ENCODE measurements around the gene STPG3.
A peak's percentile ranks its signal among the peaks of the same experiment; 100 is the strongest.
"Not testable (repeated sequence)": the region's sequence is repeated elsewhere in the genome, so short reads cannot be mapped to it uniquely, and the experiment has no call there.

The STPG3 gene

DNA sequence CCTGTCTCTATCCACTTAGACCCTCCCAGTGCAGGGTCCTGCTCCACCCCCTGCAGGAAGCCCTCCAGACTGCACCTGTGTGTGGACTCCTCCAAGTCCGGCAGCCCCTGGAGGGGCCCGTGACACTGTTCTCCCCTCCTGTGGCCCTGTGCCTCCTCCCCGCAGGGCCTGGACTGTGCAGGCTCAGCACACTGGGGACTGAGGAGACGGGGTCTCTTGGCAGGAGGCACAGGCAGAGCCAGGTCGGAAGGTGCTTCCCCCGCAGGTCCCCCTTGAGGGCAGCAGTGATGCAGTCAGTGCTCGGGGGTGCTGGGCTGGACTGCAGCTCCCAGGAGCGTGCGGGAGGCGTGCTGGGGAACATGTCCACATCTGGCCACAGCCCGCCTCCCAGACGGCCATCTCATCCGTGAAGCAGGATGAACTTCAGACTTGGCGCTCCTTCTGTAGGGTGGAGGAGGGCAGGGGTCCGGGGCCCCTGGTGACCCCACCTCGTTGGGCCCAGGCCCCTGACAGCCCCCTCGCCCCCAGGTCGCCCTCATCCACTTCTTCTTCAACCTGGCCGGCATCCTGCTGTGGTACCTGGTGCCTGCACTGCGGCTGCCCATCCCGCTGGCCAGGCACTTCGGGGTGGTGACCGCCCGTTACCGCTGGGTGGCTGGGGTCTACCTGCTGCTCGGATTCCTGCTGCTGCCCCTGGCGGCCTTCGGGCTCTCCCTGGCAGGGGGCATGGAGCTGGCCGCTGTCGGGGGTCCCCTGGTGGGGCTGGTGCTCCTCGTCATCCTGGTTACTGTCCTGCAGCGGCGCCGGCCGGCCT lies 15.5 kb upstream of the STPG3 start:
- DNase-seq (ENCODE audit: low read depth), result no peak
- H3K4me3 ChIP-seq (ENCODE audit: low read depth, low read length), result no peak overlapping the region
- no peak for TF ChIP-seq POLR2A (IDR thresholded peaks at IDR 0.05; ENCODE audit: extremely low read depth, insufficient read length)
- TF ChIP-seq MYC (IDR thresholded peaks at IDR 0.05; ENCODE audit: low read depth, low read length), result no peak
- TF ChIP-seq, protein P1, sequence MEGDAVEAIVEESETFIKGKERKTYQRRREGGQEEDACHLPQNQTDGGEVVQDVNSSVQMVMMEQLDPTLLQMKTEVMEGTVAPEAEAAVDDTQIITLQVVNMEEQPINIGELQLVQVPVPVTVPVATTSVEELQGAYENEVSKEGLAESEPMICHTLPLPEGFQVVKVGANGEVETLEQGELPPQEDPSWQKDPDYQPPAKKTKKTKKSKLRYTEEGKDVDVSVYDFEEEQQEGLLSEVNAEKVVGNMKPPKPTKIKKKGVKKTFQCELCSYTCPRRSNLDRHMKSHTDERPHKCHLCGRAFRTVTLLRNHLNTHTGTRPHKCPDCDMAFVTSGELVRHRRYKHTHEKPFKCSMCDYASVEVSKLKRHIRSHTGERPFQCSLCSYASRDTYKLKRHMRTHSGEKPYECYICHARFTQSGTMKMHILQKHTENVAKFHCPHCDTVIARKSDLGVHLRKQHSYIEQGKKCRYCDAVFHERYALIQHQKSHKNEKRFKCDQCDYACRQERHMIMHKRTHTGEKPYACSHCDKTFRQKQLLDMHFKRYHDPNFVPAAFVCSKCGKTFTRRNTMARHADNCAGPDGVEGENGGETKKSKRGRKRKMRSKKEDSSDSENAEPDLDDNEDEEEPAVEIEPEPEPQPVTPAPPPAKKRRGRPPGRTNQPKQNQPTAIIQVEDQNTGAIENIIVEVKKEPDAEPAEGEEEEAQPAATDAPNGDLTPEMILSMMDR (IDR thresholded peaks at IDR 0.05; ENCODE audit: low read depth, low read length), result no peak
- TF ChIP-seq MAX (IDR thresholded peaks at IDR 0.05; ENCODE audit: low read depth, low read length), result no peak

- peak; percentile 88 for DNase-seq (ENCODE audit: low read depth)
- TF ChIP-seq POLR2A (IDR thresholded peaks at IDR 0.05; ENCODE audit: extremely low read depth, insufficient read length), result no peak
- no peak; the same call in 1 of the 2 replicates for TF ChIP-seq MAX (IDR thresholded peaks at IDR 0.05; ENCODE audit: low read depth, low read length)
- TF ChIP-seq, protein P1 (IDR thresholded peaks at IDR 0.05; ENCODE audit: low read depth, low read length), result peak; percentile 94
- peak; percentile 27; the same call in 1 of the 2 replicates for TF ChIP-seq MYC (IDR thresholded peaks at IDR 0.05; ENCODE audit: low read depth, low read length)
- H3K4me3 ChIP-seq (ENCODE audit: low read depth, low read length), result no peak overlapping the region
Measured at GRCh38 chr9:137236238-137236935, 14.7 kb upstream of the STPG3 start.

DNA sequence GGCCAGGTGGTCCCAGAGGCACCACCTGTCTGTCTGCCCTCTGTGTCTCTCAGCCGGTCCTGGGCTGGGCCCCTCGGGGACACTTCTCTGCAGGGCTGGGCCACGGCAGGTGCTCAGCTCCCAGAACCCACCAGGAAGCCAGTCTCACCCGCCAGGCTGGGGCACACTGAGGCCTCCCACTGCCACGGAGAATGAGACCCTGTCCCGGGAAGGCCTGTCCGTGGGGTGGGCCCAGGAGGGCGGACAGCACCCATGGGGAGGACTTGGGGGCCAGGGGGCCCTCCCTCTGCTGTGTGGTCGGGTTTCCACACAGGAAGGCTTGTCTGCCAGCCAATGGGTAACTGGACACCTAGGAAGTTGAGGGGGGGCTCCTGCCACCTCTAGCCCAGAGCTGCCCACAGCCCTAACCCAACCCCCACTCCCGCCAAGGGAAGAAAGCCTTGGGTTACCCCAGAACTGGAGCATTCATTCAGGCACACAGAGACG lies 14.1 kb upstream of the STPG3 start:
- TF ChIP-seq MYC (IDR thresholded peaks at IDR 0.05; ENCODE audit: low read depth, low read length), result 0 out of 2 replicates have a peak, but pooled peaks have one; percentile 41
- peak; percentile 29; the same call in 1 of the 2 replicates for TF ChIP-seq MAX (IDR thresholded peaks at IDR 0.05; ENCODE audit: low read depth, low read length)
- TF ChIP-seq POLR2A (IDR thresholded peaks at IDR 0.05; ENCODE audit: extremely low read depth, insufficient read length), result no peak
- DNase-seq (ENCODE audit: low read depth), result peak; percentile 61
- H3K4me3 ChIP-seq (ENCODE audit: low read depth, low read length), result no peak overlapping the region

- TF ChIP-seq MYC (IDR thresholded peaks at IDR 0.05; ENCODE audit: low read depth, low read length) (no peak), POLR2A (IDR thresholded peaks at IDR 0.05; ENCODE audit: extremely low read depth, insufficient read length) (no peak)
- DNase-seq (ENCODE audit: low read depth), result peak; percentile 42
- H3K4me3 ChIP-seq (ENCODE audit: low read depth, low read length), result no peak overlapping the region
Measured at GRCh38 chr9:137237759-137238726, 13.0 kb upstream of the STPG3 start.

DNA sequence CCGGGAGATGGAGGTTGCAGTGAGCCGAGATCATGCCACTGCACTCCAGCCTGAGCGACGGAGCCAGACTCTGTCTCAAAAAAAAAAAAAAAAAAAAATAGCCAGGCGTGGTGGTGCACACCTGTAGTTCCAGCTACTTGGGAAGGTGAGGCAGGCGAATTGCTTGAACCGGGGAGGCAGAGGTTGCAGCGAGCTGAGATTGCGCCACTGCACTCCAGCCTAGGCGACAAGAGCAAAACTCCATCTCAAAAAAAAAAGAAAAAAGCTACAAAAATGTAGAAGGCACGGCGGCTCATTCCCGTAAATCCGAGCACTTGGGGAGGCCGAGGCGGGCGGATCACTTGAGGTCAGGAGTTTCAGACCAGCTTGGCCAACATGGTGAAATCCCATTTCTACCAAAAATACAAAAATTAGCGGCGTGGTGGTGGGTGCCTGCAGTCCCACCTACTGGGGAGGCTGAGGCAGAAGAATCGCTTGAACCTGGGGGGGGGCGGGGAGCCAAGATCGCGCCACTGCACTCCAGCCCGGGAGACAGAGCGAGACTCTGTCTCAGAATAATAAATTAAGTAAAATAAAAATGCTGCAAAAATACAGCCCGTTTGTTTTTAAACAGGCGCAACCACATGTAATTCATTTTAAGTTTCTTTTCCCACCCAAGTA lies 11.4 kb upstream of the STPG3 start:
- not testable (repeated sequence) for DNase-seq (ENCODE audit: low read depth)
- peak overlapping the region; percentile 81 for H3K4me3 ChIP-seq (ENCODE audit: low read depth, low read length)

GRCh38 chr9:137240318-137240840 lies 10.7 kb upstream of the STPG3 start:
- H3K4me3 ChIP-seq (ENCODE audit: low read depth, low read length), result peak overlapping the region; percentile 81
- TF ChIP-seq, protein P1 (IDR thresholded peaks at IDR 0.05; ENCODE audit: low read depth, low read length), result no peak
- peak; percentile 86; the same call in 1 of the 2 replicates for TF ChIP-seq MYC (IDR thresholded peaks at IDR 0.05; ENCODE audit: low read depth, low read length)
- TF ChIP-seq MAX (IDR thresholded peaks at IDR 0.05; ENCODE audit: low read depth, low read length), result peak; percentile 85
- DNase-seq (ENCODE audit: low read depth), result peak; percentile 83

All from NB4 (cell line).